ENCODE data around the gene LRFN2.

The LRFN2 gene

GRCh38 chr6:40398034-40398691, 189.0 kb downstream of the LRFN2 start:
- Histone ChIP-seq H3K27me3 (ENCODE audit: control insufficient read depth, insufficient read depth, low read length) (no peaks in the 10 kb centered on the region), H3K36me3 (ENCODE audit: control insufficient read depth, insufficient read depth, low read length) (no peaks in the 10 kb centered on the region), H3K4me3 (ENCODE audit: low read depth, low read length) (no peak overlapping the region), H3K4me1 (no peaks in the 10 kb centered on the region), H3K4me2 (ENCODE audit: low read length) (no peak overlapping the region), H3K27ac (no peak overlapping the region), H3K9me3 (ENCODE audit: control insufficient read depth, low read length) (no peaks in the 10 kb centered on the region), H3K79me2 (no peaks in the 10 kb centered on the region), H3K9ac (no peak overlapping the region), H2AFZ (no peak overlapping the region)
- no peak for TF ChIP-seq CTCF (IDR thresholded peaks at IDR 0.05)

- no peak overlapping the region for H3K4me3 ChIP-seq (ENCODE audit: low read depth, low read length)
- H2AFZ ChIP-seq, result no peak overlapping the region
- H3K4me1 ChIP-seq, result no peaks in the 10 kb centered on the region
- H3K9me3 ChIP-seq (ENCODE audit: control insufficient read depth, low read length), result no peaks in the 10 kb centered on the region
- no peak overlapping the region for H3K4me2 ChIP-seq (ENCODE audit: low read length)
- no peaks in the 10 kb centered on the region for H3K36me3 ChIP-seq (ENCODE audit: control insufficient read depth, insufficient read depth, low read length)
- H3K27ac ChIP-seq, result no peak overlapping the region
- no peaks in the 10 kb centered on the region for H3K27me3 ChIP-seq (ENCODE audit: control insufficient read depth, insufficient read depth, low read length)
- no peak for TF ChIP-seq CTCF (IDR thresholded peaks at IDR 0.05)
- no peak overlapping the region for H3K9ac ChIP-seq
- no peaks in the 10 kb centered on the region for H3K79me2 ChIP-seq
Measured at GRCh38 chr6:40397287-40398033, 189.7 kb downstream of the LRFN2 start.

GRCh38 chr6:40395698-40396076, 191.5 kb downstream of the LRFN2 start:
- no peaks in the 10 kb centered on the region for H3K79me2 ChIP-seq
- no peak overlapping the region for H3K4me2 ChIP-seq (ENCODE audit: low read length)
- no peak overlapping the region for H2AFZ ChIP-seq
- H3K27me3 ChIP-seq (ENCODE audit: control insufficient read depth, insufficient read depth, low read length), result no peaks in the 10 kb centered on the region
- no peak overlapping the region for H3K27ac ChIP-seq
- H3K9me3 ChIP-seq (ENCODE audit: control insufficient read depth, low read length), result no peaks in the 10 kb centered on the region
- H3K4me1 ChIP-seq, result no peaks in the 10 kb centered on the region
- no peak for TF ChIP-seq CTCF (IDR thresholded peaks at IDR 0.05)
- no peak overlapping the region for H3K9ac ChIP-seq
- H3K36me3 ChIP-seq (ENCODE audit: control insufficient read depth, insufficient read depth, low read length), result no peaks in the 10 kb centered on the region
- H3K4me3 ChIP-seq (ENCODE audit: low read depth, low read length), result no peak overlapping the region

GRCh38 chr6:40395066-40395697, 192.0 kb downstream of the LRFN2 start:
- H3K9me3 ChIP-seq (ENCODE audit: control insufficient read depth, low read length), result no peaks in the 10 kb centered on the region
- H3K4me3 ChIP-seq (ENCODE audit: low read depth, low read length), result no peak overlapping the region
- no peak overlapping the region for H3K27ac ChIP-seq
- TF ChIP-seq CTCF (IDR thresholded peaks at IDR 0.05), result no peak
- no peak overlapping the region for H3K4me2 ChIP-seq (ENCODE audit: low read length)
- no peaks in the 10 kb centered on the region for H3K79me2 ChIP-seq
- H3K9ac ChIP-seq, result no peak overlapping the region
- H3K36me3 ChIP-seq (ENCODE audit: control insufficient read depth, insufficient read depth, low read length), result no peaks in the 10 kb centered on the region
- H3K4me1 ChIP-seq, result no peaks in the 10 kb centered on the region
- no peaks in the 10 kb centered on the region for H3K27me3 ChIP-seq (ENCODE audit: control insufficient read depth, insufficient read depth, low read length)
- no peak overlapping the region for H2AFZ ChIP-seq

Data from parathyroid adenoma (tissue), 2 donors.